HG02678 (cell line): ENCODE measurements around the gene PDE4D.

ENCODE experiments used
- ATAC-seq: cut with Tn5 transposase; IDR thresholded peaks from one replicate; pipeline ENCODE4 v1.9.1; 2021; ENCODE audit warnings: mild to moderate bottlenecking, moderate library complexity; ENCODE audit not compliant: unreplicated experiment

Gene PDE4D

DNA sequence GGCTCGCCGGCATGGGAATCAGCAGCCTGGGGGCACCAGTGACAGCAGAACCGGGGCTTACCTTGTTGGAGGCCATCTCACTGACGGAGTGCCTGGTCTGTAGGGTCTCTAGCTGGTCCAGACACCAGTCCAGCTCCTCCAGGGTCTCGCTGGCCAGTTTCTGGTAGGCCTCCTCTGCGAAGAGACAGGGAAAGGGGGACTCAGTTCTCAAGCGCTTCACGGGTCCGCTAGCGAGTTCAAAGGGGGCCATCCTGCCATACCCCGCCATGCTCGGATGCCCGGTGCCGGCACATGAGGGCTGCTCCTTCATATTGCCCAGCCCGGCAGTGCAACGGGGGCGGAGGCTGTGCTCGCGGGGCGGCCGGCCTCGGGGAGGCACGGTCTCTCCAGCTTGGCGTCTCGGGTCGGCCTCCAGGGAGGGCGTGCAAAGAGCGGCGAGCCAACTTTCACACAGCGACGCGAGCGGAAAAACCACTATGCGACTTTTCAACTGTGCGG is 854.7 kb downstream of the PDE4D start:
- ATAC-seq = peak; percentile 42

DNA sequence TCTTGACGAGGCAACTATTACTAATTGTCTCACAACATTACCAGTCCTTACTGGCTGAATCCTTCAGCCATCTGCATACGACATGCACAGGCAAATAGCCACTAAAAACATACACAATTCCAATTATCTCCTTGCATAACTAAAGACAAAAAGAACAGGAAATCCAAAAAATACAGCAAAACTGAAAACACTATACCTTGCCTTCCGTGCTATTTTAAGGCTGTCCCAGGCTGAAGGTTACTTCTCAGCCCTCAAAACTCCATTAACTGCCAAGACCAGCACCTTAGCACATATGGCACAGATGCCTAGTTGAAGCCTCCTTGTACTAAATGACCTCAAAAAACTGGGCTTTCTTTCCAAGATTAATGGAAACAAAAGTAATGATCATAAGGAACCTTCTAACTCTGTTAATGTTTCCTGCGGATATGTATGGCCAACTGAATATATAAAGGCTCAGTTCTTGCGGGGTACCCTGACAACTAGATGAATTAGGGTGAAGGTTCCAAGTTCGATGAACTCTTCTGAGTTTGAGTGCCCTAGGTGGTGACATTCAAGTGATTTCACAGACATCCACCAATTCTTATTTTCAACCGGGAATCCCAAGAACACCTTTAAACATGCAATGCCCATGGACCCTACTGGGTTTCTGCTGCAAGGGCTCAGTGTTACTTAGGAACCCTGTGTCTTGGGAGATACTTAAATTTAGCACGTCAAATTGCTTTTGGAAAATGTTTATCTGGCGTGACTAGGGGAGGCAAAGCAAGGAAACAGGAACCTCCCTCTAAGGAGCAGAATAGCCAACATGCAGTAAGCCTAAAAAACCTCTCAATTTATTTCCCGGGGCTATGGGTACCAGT is 855.4 kb downstream of the PDE4D start:
- ATAC-seq = no peak

DNA sequence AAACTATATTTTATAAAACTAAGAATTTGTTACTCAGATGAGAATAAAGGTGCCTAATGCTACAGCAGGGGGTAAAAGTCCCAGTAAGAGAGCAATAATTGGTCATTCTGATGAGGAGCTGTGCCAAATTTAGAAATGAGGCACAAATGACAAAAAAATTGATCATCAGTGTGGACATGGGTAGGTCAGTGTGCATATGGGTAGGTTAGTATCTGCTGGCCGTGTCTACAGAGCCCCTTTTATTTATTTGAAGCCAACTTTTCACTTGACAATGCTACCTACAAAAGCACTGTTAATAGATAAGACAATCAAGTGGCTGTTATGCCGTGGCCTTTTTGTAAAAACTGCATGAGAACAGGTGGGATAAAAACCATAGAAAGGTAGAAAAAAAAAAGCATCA is 856.1 kb downstream of the PDE4D start:
- no peak for ATAC-seq

DNA sequence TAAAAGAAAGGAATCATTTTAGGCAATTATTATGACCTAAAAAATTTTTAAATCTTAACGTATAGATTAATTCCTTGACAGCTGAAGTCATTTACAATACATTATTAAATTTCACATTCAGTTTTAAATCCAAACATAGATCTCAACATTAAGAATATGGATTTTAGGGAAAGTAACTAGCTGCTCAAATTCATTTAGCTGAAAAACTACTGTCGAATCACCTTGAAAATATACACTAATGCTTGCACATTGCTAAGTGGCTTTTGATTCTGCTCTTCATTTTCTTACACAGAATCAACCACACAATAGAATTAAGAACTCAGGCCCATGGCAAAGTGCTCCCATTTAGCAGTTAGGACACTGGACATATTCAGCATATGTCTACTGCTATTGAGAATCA is 856.5 kb downstream of the PDE4D start:
- ATAC-seq = no peak

DNA sequence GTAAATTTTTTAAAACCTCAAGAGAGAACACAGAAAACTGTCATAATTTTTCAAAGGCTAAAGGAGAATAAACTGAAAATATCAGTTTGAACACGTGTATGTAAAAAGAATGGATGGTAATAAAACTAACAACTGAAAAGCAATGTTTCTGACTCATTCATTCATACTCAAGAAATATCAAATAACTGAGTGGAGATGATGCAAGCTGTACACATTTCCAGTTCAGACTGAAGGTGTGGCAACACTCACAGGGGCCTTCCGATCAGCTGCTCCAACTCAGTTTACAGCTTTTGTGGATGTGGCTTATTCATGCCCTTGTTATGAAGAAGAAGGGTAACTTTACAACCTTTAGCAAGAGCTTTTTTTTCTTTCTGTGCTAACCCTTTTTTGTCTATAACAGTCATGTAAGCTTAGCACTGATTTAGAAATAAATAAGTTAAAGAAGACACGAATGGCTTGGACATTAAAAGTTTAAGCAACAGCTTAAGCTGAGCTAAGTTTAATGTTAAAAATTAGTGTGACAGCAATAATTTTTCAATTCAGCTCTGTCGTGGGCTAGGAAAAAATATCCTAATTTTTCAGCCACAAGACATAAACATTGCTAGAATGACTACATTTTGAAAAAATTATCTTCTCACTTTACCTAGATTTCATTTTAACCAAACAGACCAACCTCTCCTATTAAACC is 857.1 kb downstream of the PDE4D start:
- ATAC-seq = no peak

DNA sequence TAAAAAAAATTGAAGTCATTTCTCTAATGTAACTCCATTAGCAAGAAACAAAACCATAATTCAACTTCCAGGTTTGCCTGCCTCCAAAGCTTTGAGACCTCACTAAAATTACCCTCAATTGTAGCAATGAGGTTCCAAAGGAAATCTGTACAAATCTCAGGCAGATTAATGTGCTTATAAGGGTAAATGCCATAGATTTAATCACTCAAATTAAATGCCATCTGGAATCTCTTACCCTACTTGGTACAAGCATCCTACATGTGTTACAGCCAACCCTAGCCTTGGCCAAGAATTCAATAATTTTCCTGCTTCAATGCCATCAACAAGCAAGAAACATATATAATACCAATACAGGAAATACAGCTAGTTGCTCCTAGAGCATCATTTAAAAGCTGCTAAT is 857.8 kb downstream of the PDE4D start:
- no peak for ATAC-seq

DNA sequence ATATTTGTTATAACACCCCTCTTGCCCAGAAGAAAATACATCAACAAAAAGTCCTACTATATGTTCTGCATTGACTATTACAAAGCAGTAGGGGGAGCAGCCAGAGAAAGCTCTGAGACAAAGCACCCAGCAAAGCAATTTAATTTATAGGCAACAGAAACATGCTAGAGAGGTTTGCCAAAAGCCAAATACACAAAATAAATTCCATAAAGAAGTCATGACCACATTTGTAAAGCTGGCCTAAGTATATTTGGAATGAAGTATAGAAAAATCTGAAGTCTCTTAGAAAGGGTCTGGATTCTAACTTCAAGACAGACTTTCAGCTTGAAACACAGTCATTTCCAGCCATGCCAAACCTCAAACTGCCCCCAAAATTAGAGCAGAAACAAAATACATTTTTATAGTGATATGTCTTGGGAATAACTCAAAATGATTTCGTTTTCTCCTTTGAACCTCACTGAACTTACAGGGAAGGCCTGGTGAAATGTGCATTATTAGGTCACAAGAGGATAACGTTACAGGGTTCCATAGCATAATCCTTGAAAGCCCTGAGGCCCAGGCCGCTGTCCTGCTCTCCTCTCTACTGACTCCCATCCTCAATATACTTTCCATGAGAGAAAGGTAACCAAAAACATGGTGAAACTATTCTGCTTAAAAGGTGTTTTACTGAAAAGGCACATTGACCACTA is 858.9 kb downstream of the PDE4D start:
- no peak for ATAC-seq

DNA sequence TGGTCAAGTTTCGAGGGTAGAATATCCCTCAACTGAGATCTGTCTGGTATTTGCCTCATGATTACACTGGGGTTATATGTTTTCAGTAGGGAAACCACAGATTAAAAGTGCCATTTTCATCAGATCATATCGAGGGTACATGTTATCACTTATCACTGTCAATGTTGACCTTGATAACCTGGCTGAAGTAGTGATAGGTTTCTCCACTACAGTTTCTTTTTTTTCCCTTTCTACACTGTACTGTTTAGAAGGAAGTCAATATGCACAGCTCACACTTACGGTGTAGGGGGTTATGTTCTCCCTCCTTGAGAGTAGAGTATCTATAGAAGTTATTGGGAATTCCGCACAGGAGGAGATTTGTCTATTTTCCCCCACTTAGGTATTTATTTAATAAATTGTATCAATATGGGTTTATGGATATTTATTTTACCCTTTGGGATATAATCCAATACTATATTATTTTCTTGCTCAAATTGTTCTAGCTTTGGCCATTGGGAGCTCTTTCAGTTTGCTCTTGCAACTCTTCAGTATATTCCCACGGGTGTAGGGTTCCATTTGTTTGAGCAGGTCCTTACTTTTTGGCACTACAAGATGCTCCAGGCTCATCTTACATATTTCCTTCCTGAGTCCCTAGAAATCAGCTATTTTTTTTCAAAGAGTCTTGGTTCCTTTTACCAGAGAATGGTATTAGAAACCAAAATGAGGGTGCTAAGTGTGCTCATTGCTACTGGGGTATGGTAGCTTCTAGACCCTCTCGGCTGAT is 866.2 kb downstream of the PDE4D start:
- ATAC-seq = no peak

DNA sequence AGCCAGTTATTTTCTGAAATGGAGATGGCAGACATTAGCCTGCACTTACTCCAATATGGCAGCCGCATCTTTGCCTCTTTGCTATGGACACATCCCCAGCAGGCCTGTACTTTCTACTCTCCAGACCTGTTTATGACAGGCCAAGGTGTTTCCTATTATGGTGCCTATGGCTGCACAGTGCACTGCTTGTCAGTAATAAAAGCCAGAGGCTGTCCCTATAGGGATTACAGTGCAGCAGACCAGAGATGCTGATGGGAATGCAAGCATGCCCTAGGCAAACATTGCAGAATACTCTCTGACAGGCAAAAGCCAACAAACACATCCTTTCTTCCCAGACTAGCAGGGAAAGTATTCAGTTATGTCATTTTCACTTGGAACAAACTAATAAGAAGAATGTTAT is 867.8 kb downstream of the PDE4D start:
- ATAC-seq = no peak

DNA sequence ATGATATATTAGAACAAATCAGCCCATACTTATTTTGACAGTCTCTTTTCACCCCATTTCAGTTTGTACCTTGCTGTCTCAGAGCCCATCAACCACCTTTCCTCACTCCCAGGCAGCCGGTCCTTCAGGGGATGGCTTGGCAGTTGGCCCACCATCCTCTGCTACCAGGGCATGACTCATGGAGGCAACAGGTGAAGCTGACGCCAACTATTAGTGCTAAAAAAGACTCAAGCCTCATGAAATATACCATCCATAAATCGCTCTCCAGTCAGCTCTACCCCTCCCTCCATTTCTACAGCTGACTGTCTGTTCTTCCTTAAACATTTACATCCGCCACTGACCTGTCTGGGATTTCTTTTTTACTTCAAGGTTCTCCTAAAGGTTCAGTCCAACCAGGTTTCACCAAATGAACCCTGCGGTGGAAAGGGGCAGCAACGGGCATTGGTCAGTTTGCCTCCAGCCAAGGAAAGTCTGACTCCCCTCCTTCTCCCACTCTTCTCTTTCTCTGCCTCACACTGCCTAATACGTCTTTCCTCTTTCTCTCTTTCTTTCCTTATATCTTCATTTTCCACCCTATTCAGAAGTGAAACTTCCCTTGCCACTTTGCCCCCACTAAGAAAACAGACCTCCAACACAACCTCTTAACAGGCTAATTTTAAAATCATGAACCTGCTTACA is 871.5 kb downstream of the PDE4D start:
- no peak for ATAC-seq

DNA sequence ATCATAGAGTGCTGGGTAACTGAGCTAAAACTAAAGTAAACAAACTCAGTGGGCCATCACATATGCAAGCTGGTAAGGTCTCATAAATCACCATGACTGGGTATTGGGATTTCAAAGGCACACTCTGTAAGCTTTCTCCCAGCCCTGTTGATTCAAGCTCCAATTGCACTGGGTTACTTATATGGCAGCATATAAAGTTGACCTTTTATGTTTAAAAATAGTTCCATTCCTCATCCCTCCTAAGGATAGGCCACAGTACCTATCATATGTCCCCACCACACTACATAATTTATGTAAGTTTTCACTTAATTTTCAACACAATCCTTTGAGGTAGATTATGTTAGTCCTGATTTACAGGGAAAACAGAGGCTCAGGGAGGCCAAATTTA is 872.2 kb downstream of the PDE4D start:
- no peak for ATAC-seq

DNA sequence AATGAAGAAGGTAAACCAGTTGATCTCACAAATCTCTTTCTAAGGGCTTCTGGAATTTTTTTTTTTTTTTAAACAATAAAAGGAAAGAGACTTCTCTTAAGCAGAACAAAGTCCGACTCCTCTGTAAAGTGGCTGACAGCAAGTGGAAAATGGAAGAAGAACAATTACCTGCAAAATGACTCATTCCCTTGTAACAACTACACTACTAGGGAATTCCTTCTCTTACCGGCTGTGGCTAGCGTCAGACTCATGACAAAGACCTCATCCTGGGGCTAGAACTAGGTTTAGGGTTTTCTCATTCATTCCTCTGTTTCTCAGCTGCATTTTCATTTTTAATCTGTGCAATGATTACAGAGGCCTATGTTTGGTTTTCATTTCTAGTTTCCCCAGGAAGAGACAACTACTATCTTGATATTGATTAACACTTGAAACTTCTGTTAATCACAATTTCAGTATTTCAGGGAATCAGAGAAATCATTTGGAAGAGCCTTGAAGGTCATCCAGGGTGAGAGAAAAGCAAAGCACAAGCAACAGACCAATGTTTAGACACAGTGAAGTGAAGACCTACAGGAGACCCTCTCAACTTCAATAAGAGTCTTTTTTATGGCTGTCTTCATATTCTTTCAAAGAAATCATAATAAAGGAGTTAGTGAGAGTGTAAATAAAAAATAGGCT is 872.8 kb downstream of the PDE4D start:
- no peak for ATAC-seq

DNA sequence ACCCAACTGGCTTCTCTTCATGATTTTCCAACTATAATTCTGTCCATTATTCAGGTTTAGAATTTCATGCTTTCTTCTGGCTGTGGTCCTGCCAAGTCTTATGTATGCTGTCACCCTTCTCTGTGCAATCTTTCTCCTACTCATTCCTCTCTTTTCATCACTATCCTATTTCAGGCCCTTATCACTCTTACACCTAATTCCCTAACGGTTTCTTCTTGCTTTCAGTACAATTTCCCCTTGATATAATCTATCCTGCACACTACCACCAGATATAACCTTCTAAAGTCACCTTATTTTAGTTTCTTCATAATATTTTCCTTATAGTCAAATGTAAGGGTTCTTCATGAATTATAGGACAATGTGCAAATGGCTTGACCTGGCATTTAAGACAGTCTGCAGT is 874.4 kb downstream of the PDE4D start:
- no peak for ATAC-seq

DNA sequence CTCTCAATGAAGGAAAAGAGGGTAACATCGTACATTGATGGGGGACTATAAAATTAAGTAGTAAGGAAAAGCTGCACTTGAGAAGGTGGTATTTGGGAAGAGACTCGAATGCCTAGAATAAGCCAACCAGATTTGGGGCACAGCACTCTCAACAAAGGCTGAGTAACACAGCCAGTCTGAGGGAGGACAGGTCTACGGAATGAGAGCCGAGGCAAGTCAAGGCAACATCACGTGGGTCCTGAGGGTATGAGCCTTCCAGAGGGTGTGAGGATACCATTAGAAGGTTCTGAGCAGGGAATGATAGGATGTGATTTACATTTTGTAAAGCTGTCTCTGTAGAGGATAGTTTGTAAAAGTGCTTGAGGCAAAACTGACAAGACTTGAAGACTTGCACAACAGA is 876.6 kb downstream of the PDE4D start:
- ATAC-seq = no peak

DNA sequence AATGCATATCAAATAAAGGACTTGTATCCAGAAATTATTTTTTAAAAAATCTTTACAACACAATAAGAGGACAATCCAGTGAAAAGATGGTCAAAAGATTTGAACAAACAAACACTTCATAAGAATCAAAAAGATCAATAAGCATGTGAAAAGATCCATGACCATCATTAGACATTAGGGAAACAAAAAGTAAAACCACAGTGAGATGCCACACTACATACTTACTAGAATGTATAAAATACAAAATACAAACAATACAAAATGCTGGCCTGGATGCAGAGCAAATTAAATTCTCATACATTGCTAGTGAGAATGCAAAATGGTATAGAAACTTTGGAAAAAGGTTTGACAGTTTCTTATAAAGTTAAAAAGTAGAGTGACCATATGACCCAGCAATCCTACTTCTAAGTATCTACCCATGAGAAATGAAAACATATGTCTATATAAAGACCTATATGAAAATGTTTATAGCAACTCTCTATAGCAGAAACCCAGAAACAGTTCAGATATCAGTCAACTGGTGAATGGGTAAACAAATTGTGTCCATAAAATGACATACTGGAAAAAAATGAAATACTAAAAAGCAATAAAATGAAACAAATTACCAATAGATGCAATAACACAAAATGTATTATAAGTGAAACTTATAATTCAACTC is 884.6 kb downstream of the PDE4D start:
- ATAC-seq = no peak

DNA sequence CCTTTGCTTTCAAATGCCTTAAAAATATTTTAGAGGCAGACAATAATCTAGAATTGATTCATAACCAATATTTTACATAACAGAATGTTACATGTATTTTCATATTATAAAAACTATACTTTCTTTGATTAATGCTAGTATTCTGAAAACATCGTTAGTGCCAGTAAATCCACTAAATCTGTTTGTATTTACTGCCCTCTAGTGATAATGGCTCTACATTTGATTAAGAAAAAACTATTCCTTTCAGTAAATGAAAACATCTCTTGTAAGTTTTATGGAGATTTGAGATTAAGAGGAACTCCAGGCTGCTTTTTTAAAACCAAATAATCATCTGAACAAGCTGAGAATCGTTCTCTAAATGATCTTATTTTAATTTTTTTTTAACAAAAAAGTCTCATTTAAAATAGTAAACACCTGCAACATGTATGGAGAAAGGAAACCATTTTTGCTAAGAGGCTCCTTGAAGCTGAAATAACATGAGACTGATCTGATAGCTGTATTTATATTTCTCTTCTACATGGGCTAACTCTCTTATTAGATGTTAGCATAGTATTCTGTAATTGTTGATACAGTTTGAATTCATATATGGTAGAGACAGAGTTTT is 886.0 kb downstream of the PDE4D start:
- ATAC-seq = no peak

DNA sequence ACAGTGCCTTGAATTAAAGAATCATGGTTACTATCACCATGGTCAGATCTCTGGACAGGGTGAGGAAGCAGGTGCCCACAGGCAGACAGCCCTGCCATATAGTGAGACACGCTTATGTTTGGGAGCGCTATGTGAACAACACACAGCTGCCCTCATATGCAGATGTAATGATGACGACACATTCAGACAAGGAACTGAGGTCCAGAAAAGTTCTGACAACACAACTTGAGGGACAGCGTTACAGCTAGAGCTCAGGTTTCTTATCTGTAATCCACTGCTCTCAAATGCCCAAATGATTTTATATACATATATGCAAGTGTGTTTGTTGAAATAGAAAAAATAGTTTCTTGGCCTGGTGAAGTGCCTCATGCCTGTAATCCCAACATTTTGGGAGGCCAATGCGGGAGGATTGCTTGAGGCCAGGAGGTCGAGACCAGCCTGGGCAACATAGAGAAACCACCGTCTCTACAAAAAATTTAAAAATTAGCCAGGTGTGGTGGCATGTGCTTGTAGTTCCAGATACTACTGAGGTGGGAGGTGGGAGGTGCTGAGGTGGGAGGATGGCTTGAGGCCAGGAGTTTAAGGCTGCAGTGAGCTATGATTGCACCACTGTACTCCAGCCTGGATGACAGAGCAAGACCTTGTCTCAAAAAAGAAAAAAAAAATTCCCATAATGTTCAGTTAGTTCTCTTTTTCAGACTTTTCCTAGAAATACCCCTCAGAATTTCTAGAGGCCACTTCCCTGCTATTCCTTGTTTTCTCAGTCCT is 887.4 kb downstream of the PDE4D start:
- ATAC-seq = no peak

DNA sequence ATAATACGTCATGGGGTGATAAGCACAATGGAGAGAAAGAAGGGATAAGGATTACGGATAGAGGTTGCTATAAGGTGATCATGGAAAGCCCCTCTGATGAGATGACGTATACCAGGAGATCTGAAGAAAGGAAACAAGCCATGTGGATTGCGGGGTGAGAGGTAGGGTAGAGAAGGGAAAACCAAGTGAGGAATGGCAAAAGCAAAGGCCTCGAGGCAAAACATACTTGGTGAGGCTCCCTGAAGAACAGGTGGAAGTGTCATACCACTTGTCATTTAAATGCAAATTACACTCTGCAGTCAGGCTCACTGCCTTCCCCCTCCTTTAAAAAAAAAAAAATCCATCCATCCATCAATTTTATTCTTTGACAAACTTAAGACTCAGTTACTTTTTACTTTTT is 889.9 kb downstream of the PDE4D start:
- ATAC-seq = no peak
